Smooth muscle cell (in vitro differentiated cells): ENCODE measurements around the gene WFDC5. TPM values are rescaled to one million over a fixed set of nuclear protein-coding genes. Genes with fewer than 3 reads are reported as not detected.

ENCODE experiments used
- DNase-seq: peaks from one replicate; lab custom pipeline; 2025; ENCODE audit not compliant: unreplicated experiment; lab: John Stamatoyannopoulos, UW
- H2AFZ ChIP-seq: fragments of 200-600 bp; sonication (generic); 2 replicates; pipeline ENCODE4 v1.6.0; 2016; ENCODE audit warnings: antibody characterized with exemption, low read depth, mild to moderate bottlenecking
- H3F3A ChIP-seq: fragments of 200-600 bp; sonication (generic); 2 replicates; pipeline ENCODE4 v1.6.0; 2017; ENCODE audit warnings: antibody characterized with exemption, low read depth
- H3K27ac ChIP-seq: fragments of 200-600 bp; sonication (generic); 2 replicates; pipeline ENCODE4 v1.5.1; 2016; ENCODE audit warnings: low read depth, mild to moderate bottlenecking
- H3K27me3 ChIP-seq: fragments of 200-600 bp; sonication (generic); 2 replicates; pipeline ENCODE4 v1.6.1; 2016; ENCODE audit warnings: low read depth, mild to moderate bottlenecking
- H3K36me3 ChIP-seq: fragments of 200-600 bp; sonication (generic); 2 replicates; pipeline ENCODE4 v1.5.1; 2016; ENCODE audit warnings: low read depth
- H3K4me1 ChIP-seq: fragments of 200-600 bp; sonication (generic); 2 replicates; pipeline ENCODE4 v1.5.1; 2016; ENCODE audit warnings: low read depth
- H3K4me2 ChIP-seq: fragments of 200-600 bp; sonication (generic); 2 replicates; pipeline ENCODE4 v1.6.0; 2016; ENCODE audit warnings: mild to moderate bottlenecking
- H3K4me3 ChIP-seq: fragments of 200-600 bp; sonication (generic); 2 replicates; pipeline ENCODE4 v1.5.1; 2016; ENCODE audit warnings: mild to moderate bottlenecking
- H3K79me2 ChIP-seq: fragments of 200-600 bp; sonication (generic); 2 replicates; pipeline ENCODE4 v1.6.0; 2016; ENCODE audit warnings: low read depth, mild to moderate bottlenecking
- H3K9ac ChIP-seq: fragments of 200-600 bp; sonication (generic); 2 replicates; pipeline ENCODE4 v1.6.0; 2016; ENCODE audit warnings: low read depth
- H3K9me3 ChIP-seq: fragments of 200-600 bp; sonication (generic); replicated peaks from 2 replicates; pipeline ENCODE4 v1.5.1; 2016; ENCODE audit warnings: low read depth
- H4K20me1 ChIP-seq: fragments of 200-600 bp; sonication (generic); 2 replicates; pipeline ENCODE4 v1.6.0; 2016; ENCODE audit warnings: low read depth
- WGBS: methylation state at CpG from one replicate; pipeline ENCODE4 v1.1.7; 2016; ENCODE audit warnings: low lambda C conversion rate; 5-methylcytosine and 5-hydroxymethylcytosine counted together
- polyA plus RNA-seq: library from polyadenylated mRNA; unstranded; fragments of >200 nt; fragmentation: Nextera tagmentation; extraction: Ambion mirVana; gene quantifications from 2 replicates; pipeline ENCODE4 v1.2.1, GENCODE V29; 2016
- total RNA-seq: library from RNA; depleted of rRNA; stranded (reverse); fragments of >200 nt; gene quantifications from 2 replicates; pipeline ENCODE4 v1.2.3, GENCODE V29; 2014
- TF ChIP-seq, protein P1 (sequence below): fragments of 200-600 bp; sonication (generic); IDR thresholded peaks from 2 replicates; pipeline ENCODE4 v1.5.1; 2017; ENCODE audit warnings: borderline replicate concordance, mild to moderate bottlenecking, antibody characterized with exemption; ENCODE audit not compliant: insufficient read depth, poor library complexity, severe bottlenecking

The WFDC5 gene
- total and polyA plus RNA-seq, 2 experiments from 2014 or later: not detected

DNA sequence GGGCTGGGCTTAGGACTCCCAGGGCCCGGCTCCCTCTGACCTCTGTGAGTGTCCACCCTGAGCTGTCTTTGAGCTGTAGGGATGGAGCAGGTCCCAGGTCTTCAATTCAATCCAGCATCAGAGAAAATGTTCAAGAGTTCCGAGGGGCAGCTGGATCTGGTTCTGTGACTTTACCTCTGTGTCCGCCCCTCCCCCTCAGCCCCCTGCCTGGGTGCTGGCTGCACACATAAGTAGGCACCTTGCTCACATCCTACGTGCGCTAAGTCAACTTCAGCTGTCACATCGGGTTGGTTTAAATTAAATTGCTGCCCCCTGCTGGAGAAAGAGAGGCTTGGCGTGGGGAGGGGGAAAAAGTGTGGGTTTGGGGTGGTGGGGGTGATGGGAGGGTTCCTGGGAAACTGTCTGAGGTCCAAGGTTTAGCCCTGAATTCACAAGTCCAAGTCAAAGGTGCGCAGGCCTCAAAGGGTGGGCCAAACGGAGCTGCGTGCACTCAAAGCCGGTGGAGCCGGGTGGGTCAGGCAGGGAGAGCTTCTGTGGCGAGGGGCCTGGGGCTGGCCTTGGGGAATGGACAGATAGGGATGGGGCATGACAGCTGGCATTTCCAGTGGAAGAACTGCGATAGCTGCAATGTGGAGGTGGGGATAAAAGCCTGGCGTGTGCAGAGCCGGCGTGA, 3.0 kb downstream of the WFDC5 start:
- Histone ChIP-seq H3K36me3 (no peaks in the 10 kb centered on the region), H3K9me3 (no peaks in the 10 kb centered on the region), H3K4me3 (no peak overlapping the region), H3K9ac (no peak overlapping the region), H3K4me1 (no peaks in the 10 kb centered on the region), H4K20me1 (no peaks in the 10 kb centered on the region), H3K79me2 (no peaks in the 10 kb centered on the region), H3K27me3 (no peaks in the 10 kb centered on the region), H3K4me2 (no peak overlapping the region), H2AFZ (no peak overlapping the region), H3K27ac (no peak overlapping the region), H3F3A (no peaks in the 10 kb centered on the region)
- DNase-seq: no peak
- 62% methylated on average over 17 of the region's 17 CpGs for WGBS
- TF ChIP-seq, protein P1, sequence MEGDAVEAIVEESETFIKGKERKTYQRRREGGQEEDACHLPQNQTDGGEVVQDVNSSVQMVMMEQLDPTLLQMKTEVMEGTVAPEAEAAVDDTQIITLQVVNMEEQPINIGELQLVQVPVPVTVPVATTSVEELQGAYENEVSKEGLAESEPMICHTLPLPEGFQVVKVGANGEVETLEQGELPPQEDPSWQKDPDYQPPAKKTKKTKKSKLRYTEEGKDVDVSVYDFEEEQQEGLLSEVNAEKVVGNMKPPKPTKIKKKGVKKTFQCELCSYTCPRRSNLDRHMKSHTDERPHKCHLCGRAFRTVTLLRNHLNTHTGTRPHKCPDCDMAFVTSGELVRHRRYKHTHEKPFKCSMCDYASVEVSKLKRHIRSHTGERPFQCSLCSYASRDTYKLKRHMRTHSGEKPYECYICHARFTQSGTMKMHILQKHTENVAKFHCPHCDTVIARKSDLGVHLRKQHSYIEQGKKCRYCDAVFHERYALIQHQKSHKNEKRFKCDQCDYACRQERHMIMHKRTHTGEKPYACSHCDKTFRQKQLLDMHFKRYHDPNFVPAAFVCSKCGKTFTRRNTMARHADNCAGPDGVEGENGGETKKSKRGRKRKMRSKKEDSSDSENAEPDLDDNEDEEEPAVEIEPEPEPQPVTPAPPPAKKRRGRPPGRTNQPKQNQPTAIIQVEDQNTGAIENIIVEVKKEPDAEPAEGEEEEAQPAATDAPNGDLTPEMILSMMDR: peak; percentile 70

DNA sequence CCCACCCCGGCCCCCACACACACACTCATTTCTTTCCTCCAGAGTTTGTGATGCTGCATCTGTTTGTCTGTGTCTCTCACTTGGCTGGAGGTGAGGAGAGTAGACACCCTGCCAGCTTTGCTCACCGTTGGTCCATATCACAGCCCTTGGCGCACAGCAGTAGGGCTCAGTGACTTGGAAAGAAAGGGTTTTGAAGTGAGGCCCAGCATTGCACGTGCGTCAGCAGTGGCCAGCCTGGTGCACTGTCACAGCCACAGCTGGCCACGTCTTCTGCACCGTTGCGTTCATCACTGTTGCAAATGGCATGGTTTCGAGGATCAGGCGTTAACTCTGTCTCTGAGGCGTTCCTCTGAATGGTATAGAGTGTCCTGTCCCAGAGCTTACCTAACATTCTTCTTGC, 3.7 kb downstream of the WFDC5 start:
- WGBS: 90% methylated on average over 11 of the region's 11 CpGs
- H3K9ac ChIP-seq: no peak overlapping the region

DNA sequence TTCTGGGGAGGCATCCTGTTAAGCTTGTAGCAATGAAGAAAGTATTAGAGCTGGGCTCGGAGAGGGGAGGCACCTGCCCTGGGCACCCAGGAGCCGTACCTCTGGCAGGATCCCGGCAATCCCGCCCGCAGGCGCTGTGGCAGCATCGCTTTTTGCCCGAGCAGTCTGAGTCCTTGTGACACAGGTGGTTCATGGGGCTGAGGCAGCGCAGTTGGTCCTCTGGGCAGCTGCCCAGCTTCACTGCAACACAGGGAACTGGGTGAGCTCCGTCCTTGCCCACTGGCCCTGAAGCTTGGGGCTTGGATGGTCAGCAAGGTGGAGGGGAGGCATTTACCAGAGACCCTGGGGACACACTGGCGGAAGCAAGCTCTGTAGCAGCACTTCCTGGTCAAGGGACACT, 4.7 kb downstream of the WFDC5 start:
- Histone ChIP-seq H3K4me2 (no peak overlapping the region), H3K4me1 (no peaks in the 10 kb centered on the region), H3K27ac (no peak overlapping the region), H3K79me2 (no peaks in the 10 kb centered on the region), H3K27me3 (no peaks in the 10 kb centered on the region), H3K9me3 (no peaks in the 10 kb centered on the region), H2AFZ (no peak overlapping the region), H3K9ac (no peak overlapping the region), H3K4me3 (no peak overlapping the region), H3K36me3 (no peaks in the 10 kb centered on the region), H4K20me1 (no peaks in the 10 kb centered on the region), H3F3A (no peaks in the 10 kb centered on the region)
- TF ChIP-seq, protein P1: no peak
- WGBS: 96% methylated on average over 11 of the region's 11 CpGs
- no peak for DNase-seq

More for the DNA sequence above, 3.7 kb downstream of the WFDC5 start:
- no peaks in the 10 kb centered on the region for H3K36me3 ChIP-seq
- no peak overlapping the region for H3K27ac ChIP-seq
- H4K20me1 ChIP-seq: no peaks in the 10 kb centered on the region
- no peak overlapping the region for H3K4me2 ChIP-seq
- no peak overlapping the region for H3K4me3 ChIP-seq
- TF ChIP-seq, protein P1: no peak
- no peaks in the 10 kb centered on the region for H3K79me2 ChIP-seq
- H3K4me1 ChIP-seq: no peaks in the 10 kb centered on the region
- no peaks in the 10 kb centered on the region for H3K27me3 ChIP-seq
- no peaks in the 10 kb centered on the region for H3K9me3 ChIP-seq
- H3F3A ChIP-seq: no peaks in the 10 kb centered on the region
- DNase-seq: no peak
- no peak overlapping the region for H2AFZ ChIP-seq

DNA sequence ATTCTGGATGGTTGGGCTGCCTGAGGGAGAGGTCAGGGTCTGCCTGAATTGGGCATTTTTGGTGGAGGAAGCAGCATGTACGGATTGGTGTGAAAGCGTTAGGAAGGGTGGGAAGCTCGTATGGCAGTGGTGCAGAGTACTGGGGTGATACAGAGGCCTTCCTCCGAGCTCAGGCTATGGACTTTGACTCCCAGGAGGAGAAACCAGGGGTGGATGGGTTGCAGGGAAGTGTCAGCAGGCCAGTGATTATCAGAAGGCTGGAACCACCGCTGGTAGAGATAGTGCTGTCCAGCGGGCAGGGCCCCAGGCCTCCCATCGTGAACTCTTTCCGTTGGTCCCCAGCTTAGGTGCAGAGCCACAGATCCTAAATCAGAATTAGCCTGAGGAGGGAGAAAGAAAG, 5.3 kb downstream of the WFDC5 start:
- H3K4me3 ChIP-seq: no peak overlapping the region
- H3K9ac ChIP-seq: no peak overlapping the region
- no peak overlapping the region for H3K27ac ChIP-seq
- H3K4me2 ChIP-seq: no peak overlapping the region
- H3F3A ChIP-seq: no peaks in the 10 kb centered on the region
- DNase-seq: no peak
- H3K4me1 ChIP-seq: no peaks in the 10 kb centered on the region
- WGBS: 91% methylated on average over 8 of the region's 8 CpGs
- no peaks in the 10 kb centered on the region for H3K27me3 ChIP-seq
- TF ChIP-seq, protein P1: no peak
- H4K20me1 ChIP-seq: no peaks in the 10 kb centered on the region
- no peaks in the 10 kb centered on the region for H3K79me2 ChIP-seq
- H3K36me3 ChIP-seq: no peaks in the 10 kb centered on the region
- no peaks in the 10 kb centered on the region for H3K9me3 ChIP-seq
- no peak overlapping the region for H2AFZ ChIP-seq
